ENCODE measurements around the gene GGCX. TPM values are rescaled to one million over a fixed set of nuclear protein-coding genes. Genes with fewer than 3 reads are reported as not detected.

GGCX gene
- total and polyA plus RNA-seq, 9 of the 15 experiments (the other 6 are each of a cell fraction or from before 2014, with no cell fraction given), result 14.4 to 47.1 (median 28.1) TPM

DNA sequence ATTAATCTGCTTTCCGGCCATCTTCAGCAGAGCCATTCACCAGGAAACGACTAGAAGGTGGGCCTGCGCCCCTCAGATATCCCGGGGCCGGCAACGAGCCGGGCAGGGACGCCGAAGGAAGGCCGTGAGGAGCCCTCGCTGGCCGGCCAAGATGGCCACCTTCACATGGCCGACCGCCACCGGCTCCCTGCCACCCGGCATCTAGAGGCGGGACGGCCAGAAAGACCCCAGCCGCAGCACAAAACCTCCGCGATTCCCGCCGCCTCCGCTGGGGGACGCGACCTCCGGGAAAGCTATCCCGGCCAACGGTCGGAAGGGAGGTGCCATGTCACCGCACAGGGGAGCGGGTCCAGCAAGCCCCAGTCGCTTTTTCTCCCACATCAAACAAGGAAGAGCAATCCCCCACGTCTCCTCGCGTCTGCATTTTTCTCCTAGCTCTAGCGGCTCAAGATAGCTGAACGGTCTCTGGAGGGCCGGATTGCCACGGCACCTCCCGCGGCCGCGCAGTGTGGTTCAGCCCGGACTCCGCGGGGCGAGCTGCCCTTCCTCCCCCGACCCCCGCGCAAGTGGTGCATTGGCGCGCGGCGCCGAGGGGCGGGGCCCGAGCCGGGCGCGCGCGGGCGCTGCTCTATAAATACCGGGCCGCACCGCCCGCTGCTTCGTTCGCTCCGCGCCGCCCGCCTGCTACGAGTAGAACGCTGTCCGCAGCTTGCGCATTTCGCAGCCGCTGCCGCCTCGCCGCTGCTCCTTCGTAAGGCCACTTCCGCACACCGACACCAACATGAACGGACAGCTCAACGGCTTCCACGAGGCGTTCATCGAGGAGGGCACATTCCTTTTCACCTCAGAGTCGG, 22.6 kb downstream of the GGCX start, which contains the start of gene MAT2A (continued):
- TF ChIP-seq ZNF766 (CRISPR knock-in tag; conservative IDR thresholded peaks at IDR 0.05) (no peak; the same call in 1 of the 2 replicates), ZNF197 (CRISPR knock-in tag; IDR thresholded peaks at IDR 0.05; ENCODE audit: low read depth) (no peak), CHCHD3 (CRISPR knock-in tag; IDR thresholded peaks at IDR 0.05) (peak; percentile 75; the same call in 1 of the 2 replicates), HMG20A (CRISPR knock-in tag; conservative IDR thresholded peaks at IDR 0.05) (no peak), ZSCAN32 (CRISPR knock-in tag; IDR thresholded peaks at IDR 0.05) (no peak), HNRNPK (IDR thresholded peaks at IDR 0.05; ENCODE audit: low read depth, low read length, poor library complexity, severe bottlenecking) (peak; percentile 3), ELK3 (CRISPR knock-in tag; IDR thresholded peaks at IDR 0.05) (no peak), PCBP2 (IDR thresholded peaks at IDR 0.05; ENCODE audit: low read depth, low read length, poor library complexity, severe bottlenecking) (no peak), GTF2E2 (tag; IDR thresholded peaks at IDR 0.05) (peak; percentile 98), MCM7 (IDR thresholded peaks at IDR 0.05) (no peak), CBFA2T3 (IDR thresholded peaks at IDR 0.05) (peak; percentile 20; the same call in 1 of the 2 replicates), STAT5A (IDR thresholded peaks at IDR 0.05; ENCODE audit: borderline replicate concordance, low read length) (no peak), IRF9 (tag; IDR thresholded peaks at IDR 0.05) (no peak), GTF2A2 (tag; IDR thresholded peaks at IDR 0.05) (peak; percentile 97), HLTF (IDR thresholded peaks at IDR 0.05) (0 out of 2 replicates have a peak, but pooled peaks have one; percentile 36), PHF20 (IDR thresholded peaks at IDR 0.05; ENCODE audit: partially characterized antibody) (no peak), ZNF561 (CRISPR knock-in tag; conservative IDR thresholded peaks at IDR 0.05) (no peak), MEIS2 (IDR thresholded peaks at IDR 0.05; ENCODE audit: partially characterized antibody) (peak; percentile 10), ZNF830 (CRISPR knock-in tag; IDR thresholded peaks at IDR 0.05) (no peak; the same call in 1 of the 2 replicates), ZNF75A (CRISPR knock-in tag; IDR thresholded peaks at IDR 0.05) (no peak)
- TF ChIP-seq, protein P1, sequence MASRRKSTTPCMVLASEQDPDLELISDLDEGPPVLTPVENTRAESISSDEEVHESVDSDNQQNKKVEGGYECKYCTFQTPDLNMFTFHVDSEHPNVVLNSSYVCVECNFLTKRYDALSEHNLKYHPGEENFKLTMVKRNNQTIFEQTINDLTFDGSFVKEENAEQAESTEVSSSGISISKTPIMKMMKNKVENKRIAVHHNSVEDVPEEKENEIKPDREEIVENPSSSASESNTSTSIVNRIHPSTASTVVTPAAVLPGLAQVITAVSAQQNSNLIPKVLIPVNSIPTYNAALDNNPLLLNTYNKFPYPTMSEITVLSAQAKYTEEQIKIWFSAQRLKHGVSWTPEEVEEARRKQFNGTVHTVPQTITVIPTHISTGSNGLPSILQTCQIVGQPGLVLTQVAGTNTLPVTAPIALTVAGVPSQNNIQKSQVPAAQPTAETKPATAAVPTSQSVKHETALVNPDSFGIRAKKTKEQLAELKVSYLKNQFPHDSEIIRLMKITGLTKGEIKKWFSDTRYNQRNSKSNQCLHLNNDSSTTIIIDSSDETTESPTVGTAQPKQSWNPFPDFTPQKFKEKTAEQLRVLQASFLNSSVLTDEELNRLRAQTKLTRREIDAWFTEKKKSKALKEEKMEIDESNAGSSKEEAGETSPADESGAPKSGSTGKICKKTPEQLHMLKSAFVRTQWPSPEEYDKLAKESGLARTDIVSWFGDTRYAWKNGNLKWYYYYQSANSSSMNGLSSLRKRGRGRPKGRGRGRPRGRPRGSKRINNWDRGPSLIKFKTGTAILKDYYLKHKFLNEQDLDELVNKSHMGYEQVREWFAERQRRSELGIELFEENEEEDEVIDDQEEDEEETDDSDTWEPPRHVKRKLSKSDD (conservative IDR thresholded peaks at IDR 0.05; ENCODE audit: low read length), result 0 out of 2 replicates have a peak, but pooled peaks have one; percentile 21
- TF ChIP-seq, protein P2, sequence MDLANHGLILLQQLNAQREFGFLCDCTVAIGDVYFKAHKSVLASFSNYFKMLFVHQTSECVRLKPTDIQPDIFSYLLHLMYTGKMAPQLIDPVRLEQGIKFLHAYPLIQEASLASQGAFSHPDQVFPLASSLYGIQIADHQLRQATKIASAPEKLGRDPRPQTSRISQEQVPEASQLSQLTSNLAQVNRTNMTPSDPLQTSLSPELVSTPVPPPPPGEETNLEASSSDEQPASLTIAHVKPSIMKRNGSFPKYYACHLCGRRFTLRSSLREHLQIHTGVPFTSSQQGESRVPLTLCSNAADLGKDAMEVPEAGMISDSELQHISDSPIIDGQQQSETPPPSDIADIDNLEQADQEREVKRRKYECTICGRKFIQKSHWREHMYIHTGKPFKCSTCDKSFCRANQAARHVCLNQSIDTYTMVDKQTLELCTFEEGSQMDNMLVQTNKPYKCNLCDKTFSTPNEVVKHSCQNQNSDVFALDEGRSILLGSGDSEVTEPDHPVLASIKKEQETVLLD (IDR thresholded peaks at IDR 0.05), result peak; percentile 80
- TF ChIP-seq, protein P3, sequence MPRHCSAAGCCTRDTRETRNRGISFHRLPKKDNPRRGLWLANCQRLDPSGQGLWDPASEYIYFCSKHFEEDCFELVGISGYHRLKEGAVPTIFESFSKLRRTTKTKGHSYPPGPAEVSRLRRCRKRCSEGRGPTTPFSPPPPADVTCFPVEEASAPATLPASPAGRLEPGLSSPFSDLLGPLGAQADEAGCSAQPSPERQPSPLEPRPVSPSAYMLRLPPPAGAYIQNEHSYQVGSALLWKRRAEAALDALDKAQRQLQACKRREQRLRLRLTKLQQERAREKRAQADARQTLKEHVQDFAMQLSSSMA (CRISPR knock-in tag; IDR thresholded peaks at IDR 0.05), result no peak

All from K562 (cell line).